HG03520 (cell line): ENCODE measurements around the gene TNIP1.

Experiments used
- ATAC-seq: cut with Tn5 transposase; IDR thresholded peaks from one replicate; pipeline ENCODE4 v1.9.1; 2021; ENCODE audit warnings: mild to moderate bottlenecking, moderate library complexity; ENCODE audit not compliant: unreplicated experiment

Gene TNIP1

DNA sequence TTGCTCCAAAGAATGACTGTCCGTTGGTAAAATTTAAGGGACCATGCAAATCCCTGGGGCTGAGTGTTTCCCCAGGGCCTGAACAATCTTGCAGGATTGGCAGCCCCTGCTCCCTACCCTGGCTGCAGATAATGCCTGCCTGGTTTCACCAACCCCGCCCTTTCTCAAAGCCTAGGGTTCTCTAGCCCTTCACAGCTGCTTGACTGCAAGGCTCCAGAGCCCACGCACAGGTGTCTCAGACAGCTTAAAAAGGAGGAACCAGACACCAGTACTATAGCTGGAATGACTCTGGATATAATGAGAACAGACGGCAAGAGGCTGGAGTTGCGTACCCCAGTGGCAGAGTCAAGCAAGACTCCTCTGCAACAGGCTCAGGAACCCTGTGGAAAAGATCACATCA lies 25.2 kb upstream of the TNIP1 start:
- no peak for ATAC-seq

DNA sequence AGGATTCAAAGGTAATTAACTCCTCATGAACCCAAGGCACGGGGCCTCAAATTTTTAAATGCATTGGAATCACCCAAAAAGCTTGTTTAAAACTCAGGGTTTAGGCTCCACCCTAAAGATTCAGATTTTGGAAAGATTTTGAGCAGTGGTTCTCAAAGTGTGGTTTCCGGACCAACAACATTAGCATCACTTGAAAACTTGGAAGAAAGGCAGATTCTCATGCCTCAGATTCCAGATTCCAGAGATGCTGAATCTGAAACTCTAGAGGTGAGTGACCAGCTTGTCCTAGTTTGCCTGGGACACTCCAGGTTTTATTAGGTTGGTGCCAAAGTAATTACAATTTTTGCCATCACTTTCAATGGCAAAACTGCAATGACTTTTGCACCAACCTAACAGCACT lies 24.7 kb upstream of the TNIP1 start:
- ATAC-seq = no peak

DNA sequence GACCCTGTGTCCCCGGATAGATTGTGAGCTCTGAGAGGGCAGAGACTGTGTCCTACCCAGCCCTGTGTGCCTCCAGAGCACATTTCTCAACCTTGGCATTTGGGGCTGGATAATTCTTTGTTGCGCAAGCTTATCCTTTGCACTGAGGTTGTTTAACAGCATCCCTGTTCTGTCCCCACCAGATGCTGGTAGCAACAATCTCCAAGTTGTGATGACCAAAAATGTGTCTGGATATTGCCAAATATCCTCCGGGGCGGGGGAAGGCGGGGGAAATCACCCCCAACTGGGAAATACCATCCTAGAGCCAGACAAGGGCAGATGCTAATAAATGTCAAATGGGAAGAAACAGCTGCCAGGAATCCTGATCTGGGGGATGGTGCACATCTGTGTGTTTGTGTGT lies 24.0 kb upstream of the TNIP1 start:
- no peak for ATAC-seq

DNA sequence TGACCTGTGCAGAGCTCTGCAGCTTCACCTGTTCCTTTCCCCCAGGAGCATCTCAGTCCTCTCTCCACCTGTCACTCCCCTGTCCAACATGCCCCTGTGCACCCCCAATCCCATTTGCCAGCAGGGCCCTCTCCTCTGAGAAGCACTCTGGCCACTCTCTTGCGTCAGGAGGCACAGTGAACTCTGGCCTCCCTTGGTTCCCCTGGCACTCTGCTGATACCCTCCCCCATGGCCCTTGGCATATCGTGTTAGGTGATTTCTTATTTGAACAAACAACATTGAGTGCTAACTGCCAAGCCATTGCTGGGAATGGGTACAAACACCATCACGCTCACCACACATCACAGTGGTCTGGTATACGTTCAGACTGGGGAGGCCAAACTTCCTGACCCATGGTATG lies 20.9 kb upstream of the TNIP1 start:
- ATAC-seq = no peak

DNA sequence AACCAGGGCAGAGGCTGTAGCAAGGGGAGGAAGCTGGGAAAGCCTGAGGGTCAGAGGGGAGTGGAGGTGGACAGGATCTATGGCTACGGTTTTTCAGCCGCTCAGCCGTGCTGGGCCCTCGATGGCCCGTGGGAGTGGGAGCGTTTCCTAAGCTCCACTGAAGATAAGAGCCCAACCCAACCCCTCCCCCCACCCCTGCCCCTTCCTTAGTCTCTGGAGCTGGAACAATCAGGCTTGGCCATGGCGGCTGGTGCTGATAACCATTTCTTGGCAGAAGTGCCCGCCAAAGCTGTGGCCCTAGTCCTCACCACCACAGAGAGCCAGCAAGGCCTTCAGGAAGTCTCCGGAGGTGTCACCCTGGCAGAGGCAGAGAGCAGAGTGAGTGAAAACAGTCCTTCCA lies 20.3 kb upstream of the TNIP1 start:
- no peak for ATAC-seq

DNA sequence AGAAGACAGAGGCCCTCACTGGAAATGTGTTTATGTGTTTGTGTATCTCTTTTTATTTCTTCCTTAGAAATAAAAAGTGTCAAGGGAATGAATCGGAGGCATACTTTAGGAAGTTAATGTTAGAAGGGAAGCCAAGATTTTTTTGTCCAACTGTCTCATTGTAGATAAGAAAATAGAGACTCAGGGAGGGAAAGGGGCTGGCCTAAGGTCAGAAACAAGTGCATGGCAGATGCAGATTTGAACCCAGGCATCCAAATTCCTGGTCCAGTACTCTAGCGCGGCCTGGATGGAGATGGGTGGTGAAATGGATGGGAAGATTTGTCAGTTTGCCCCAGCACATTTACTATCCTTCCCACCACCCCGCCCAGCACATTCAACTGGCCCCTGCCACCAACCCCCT lies 19.8 kb upstream of the TNIP1 start:
- no peak for ATAC-seq

DNA sequence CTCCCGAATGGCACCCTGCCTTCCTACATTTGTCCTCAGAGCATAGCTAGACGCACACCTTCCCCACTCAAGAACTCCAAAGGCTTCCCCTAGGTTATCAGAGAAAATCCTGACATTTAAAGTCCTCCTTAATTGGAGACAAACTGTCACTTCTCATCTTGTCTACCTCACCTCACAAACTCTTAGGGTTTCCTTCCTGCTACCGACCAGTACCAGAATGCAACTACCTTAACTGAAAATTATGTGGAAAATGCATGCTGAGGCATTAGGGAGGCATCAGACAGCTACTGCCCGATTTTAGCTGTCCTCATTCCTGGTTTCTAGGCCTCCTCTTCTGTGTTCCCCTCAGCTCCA lies 17.9 kb upstream of the TNIP1 start:
- no peak for ATAC-seq

DNA sequence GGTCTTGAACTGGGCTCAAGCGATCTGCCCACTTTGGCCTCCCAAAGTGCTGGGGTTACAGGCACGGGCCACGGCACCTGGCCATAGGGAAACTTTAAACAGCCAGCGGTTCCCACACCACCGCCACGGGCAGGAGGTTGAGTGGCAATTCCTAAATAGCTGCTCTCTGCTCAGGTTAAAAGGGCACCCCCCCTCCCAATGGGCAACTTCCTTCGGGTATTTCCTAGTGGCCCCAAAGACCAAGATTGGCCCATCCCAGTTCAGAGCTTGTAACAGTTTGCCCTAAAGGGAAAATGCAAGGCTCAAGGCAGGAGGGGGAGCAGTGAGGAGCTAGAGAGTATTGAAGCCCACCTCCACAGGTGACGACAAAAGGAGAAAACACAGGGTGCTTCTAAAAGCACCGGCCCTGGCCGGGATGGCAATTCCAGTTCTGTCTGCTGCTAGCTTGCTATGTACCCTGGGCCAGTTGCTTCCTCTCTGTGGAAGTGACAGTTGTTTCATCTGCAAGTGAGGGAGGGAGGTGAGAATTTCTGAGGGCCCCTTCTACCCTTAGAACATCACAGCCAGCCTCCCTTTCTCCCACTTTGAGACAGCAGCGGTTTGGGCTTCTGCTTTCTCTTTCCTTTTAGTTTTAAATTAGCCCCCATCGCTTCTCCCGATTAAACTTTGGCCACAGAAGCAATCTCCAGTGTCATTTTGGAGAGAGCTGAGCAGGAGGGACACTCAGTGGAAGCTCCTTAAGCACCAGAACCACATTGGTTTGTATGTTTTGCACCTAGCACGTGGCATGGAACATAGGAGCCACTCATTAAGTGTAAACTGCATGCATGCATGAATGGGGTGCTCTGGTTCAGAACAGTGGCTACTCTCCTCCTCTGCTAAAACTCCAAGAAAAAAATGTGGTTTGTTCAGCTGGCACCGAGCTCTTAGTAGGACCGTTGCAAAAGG lies 17.3 kb upstream of the TNIP1 start:
- ATAC-seq = peak; percentile 34

DNA sequence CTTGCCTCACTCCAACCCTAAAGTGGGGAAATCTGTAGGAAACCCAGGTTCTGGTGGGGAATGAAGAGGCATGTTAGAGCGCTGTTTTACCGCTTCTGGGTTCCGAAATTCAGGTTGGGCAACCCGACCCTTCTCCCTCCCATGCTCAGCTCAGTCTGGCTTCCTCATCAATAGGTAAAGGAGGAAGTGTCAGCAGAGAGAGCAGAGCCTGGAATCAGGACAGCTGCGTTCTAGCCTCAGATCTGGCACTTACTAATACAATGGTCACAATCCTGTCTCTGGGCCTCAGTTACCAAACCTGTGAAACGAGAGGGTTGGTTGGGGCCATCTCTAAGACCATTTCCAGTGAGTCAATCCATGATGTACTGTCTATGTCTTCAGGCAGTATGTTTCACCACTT lies 16.2 kb upstream of the TNIP1 start:
- ATAC-seq = no peak

DNA sequence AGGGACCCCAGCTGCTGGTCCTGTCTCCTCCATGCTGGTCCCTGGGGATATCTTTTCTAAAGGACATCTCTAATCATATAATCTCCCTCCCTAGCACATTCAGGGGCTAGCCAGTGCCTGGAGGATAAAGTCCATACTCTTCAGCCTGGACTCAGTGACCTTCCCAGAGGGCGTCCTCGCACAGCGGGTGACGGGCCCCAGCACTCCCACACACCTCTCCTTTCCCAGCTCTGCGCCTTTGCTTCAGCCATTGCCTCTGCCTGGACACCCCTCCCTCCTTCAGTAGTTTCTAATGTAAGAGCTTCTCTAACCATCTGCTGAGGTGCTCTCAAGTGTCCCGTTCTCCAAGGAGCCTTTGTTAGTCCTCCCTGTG lies 15.2 kb upstream of the TNIP1 start:
- no peak for ATAC-seq

DNA sequence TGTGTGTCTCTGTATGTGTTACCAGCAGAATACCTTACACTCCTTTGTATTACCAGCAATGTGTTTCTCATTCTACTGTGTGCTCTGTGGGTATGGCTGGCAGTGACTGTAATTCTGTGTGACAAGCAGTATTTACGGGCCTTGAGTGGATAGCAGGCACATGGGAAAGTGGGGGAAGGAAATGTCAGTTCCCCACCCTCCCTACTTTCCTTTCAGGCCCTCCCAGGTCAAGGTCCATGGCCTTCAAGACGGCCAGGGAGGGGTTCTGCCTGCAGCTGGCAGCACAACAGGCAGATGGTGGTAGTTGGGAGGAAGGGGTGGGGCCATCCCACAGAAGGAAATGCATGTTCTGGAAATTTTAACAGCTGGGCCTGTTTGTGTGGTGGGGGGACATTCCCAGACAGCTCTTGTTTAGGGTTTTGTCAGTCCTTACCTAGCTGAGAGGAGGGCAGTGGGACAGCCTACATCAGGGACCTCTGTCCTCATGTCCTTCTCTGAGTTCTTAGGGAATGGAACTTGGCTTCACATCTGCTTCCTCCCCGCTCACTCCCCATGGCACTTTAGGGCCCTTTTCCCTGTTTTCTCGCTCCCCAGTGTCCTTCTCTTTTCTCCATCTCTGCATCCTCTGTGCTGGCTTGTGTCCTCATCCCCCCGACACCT lies 14.6 kb upstream of the TNIP1 start:
- no peak for ATAC-seq

DNA sequence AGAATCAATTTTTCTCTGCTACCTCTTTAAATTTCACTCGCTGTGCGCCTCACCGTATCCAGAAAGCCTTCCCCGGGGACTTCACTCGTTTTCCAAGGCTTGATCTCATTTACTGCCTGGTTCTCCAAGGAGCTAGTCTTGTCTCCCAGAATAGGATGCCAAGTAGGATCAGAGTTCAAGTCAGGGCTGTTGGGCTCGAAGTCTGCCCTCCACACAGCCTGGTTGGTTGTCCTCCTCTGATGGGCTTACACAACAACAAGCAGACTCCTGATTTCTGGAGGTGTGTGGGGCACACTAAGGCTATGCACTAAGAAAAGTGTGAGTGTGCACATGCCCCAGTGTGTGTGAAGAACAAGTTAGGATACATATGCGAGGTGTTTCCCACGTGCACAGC lies 14.0 kb upstream of the TNIP1 start:
- no peak for ATAC-seq

DNA sequence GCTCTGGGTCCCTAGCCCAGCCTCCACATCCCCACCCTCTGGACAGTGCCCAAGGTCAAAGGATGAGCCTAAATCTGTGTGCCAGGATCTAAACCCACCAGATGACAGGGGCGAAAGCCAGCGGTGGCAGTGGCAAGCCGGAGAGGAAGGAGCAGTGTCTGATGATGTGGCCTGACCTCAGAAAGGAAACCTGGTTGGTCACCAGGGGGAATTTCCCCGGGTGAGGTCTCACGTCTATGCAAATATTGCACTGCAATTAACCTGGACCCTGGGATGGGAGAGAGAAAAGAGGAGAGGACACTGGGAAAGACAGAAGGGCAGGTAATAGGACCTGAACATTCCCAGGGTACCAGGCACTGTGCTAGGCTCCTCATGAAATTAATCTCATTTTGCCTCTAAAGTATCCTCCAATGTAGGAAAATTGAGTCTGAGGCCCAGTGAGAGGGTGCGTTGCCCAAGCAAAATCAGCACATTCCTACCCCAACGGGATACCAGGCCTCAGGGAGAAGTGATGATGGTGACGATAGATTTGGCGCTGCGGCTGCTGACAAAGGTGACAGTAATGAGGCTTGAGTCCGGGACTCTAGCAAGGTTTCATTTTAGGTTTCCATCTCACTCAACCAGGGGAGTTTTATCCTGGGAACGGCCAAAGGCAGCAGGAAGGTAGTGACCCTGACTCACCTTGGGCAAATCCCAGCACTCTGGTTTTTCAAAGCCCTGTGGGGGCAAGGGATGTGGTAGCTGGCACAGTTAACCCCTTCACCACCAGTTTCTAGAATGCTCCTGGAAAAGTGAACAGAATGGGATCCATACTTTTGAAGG lies 13.4 kb upstream of the TNIP1 start:
- peak; percentile 69 for ATAC-seq

DNA sequence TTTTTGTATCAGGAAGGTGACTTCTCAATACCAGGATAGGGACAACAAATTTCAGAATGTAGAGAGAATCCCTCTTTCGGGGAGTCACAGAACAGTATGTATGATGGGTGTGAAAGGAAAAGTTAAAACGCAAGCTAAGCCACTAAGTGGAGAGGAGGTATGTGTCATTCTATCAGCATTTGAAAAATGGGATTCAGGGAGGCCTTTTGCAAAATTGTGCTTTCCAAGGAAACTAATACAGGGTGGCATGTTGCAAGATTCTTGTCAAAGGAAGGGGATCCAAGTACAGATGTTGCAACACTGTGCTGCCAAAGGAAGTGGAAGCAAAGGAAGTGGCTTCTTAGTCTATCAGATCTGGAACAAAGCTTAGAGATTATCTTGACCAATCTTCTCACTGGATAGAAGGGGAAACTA lies 12.6 kb upstream of the TNIP1 start:
- ATAC-seq = peak; percentile 5

DNA sequence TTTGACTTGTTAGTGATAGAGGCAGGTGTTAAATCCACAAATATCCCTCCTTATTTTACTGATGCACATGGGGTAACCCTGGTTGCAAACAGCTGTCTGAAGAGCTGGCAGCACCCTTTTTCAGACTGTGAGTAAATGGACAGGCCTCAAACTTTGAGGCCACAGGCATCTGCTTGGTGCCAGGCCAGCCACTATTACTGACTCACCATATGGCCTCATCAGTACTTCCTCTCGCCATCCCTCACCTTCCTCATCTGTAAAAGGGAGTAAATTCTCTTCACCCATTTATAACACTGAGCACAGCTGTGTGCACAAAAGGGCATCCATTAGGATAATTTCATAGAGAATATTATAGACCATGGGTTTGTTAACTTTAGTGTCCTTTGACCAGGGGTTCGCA lies 11.9 kb upstream of the TNIP1 start:
- no peak for ATAC-seq

DNA sequence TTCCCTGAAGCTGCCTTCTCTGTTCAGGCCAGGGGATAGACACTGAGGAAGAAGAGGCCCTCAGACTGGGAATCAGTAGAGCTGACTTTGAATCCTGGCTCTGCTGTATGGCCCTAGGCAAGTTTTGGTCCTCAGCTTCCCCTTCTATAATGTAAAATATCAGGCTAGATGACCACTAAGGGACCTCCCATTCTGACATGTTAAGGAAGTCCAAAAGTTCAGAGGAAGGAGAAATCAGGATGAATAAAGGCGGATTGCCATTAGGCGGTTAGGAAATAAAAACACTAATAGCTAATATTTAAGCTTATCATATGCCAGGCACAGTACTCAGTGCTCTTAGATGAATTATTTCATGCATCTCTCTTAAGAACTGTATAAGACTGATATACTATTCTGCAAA lies 8.9 kb upstream of the TNIP1 start:
- no peak for ATAC-seq

DNA sequence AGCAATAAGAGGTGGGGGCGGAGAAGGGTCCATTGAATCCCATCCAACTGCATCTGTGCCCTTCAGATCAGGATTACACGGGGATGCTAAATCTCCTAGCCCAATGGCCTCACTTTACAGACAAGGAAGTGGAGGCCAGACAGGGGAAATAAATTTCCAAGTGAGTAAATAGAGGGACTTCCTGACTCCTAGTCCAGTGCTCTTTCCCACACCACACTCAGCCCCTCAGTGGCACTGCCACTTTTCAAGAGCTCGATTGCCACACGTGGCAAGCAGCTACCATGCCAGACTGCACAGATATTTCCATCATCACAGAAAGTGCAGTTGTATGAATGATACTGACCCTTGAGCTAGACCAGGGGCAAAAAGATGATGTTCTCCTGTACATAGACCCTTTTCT lies 8.2 kb upstream of the TNIP1 start:
- ATAC-seq = no peak

DNA sequence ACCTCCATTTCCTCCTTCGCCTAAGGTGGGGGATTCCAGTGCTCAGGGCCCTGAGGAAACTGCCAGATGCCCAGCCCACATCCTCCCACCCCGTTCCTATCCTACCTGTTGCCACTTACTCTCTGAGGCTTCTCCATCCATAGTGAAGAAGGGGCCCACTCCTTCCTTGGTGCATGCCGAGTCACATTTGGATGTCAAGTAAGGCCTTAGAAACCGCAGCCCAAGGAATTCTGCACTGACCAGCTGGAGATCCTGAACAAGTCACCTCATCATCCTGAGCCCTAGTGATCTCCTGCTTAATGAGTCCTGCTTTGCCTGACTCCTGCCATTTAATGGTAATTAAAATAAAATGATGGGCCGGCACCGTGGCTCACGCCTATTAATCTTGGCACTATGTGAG lies 6.7 kb upstream of the TNIP1 start:
- no peak for ATAC-seq

DNA sequence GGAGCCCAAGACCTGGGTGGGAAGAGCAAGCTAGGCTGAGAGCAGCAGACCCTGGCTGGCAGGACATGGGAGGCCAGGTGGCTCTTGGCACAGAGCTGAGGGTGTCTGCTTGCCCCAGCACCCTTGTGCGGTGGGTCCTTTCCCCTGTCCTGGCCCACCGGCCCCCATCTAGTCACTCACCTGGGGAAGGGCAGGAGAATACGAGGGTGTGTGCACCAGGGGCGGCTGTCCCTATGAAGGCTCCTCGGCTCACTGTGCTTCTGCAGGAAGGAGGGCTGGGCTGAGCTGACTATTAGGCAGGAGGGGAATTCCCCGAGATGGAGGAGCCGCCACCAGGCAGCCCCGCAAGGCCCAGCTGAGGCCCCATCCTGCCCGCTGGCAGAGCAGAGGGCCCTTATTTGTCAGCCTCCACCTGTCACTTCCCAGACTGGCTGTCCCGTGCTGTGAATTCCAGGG lies 6.1 kb upstream of the TNIP1 start:
- ATAC-seq = peak; percentile 54

DNA sequence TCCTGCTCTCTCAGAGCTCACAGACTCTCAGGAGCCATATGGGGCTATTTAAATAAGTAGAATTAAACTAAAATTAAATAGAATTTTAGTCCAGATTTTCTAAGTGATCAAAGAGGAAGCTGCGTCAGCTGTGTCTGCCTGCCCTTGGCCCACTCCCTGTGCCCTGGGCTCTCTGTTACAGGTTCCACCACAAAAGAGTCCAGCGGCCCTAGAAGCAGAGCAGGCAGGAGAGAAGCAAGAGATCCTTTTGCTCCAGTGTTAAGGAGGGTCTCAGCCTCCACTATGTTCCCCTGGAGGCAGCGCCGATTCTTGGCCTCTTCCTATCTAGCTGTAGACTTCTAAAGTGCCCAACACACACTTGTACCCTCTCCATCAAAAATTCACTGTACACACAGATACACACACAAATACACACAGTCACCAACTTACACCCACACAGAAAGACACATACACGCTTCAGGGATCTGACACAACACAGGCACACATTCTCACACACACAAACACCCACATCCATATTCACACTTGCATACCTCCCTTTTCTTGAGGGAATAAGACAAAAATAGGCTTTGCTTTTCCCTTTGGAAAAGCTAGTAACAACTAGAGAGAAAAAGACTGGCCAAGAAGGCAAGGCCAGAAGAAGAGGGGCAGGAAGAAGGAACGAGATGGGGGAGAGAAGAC lies 5.5 kb upstream of the TNIP1 start:
- ATAC-seq = no peak

DNA sequence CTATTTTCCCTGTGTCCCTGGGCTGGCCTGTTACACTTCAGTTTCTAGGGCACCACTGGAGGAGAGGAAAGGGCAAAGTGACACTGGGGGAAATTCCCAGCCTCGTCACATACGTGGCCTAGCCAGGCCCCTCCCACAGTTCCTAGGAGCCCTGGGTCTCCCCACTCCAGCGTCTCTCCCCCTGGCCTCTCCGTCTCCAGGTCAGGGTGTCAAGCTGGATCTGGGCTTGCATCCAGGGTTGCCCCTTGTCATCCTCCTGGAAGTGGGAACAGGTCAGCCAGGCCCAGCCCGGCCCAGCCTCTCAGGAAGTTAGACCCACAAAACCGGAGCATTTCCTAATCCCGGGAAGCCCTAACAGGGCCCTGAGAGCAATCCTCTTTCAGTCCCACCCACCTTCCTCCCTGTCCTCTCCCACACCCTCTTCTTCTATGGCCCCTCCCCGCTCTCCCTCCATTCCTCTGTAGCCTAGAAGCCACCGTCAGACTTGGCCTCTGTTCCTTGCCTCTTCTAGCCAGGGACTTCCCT lies 4.7 kb upstream of the TNIP1 start:
- ATAC-seq = no peak
